A673 (cell line): ENCODE measurements around the gene SLC44A1. TPM values are rescaled to one million over a fixed set of nuclear protein-coding genes. Genes with fewer than 3 reads are reported as not detected.

Experiments used
- BruUV-seq: library from RNA; stranded (reverse); fragments of 400-500 nt; replicated peaks from 2 replicates; lab custom pipeline; 2021; lab: Mats Ljungman, UMichigan
- CTCF ChIA-PET: fragments of 300-600 bp; sonication (Branson Sonifier 250); formaldehyde crosslinking; loops from one replicate; lab custom pipeline; 2022; ENCODE audit warnings: antibody characterized with exemption; lab: Charles Lee
- POLR2A ChIA-PET: fragments of 300-600 bp; sonication (Branson Sonifier 250); formaldehyde crosslinking; loops from one replicate; lab custom pipeline; 2022; ENCODE audit warnings: antibody characterized with exemption; ENCODE audit not compliant: low non-redundant PET; lab: Charles Lee
- DNase-seq: peaks from one replicate; pipeline ENCODE4 v3.0.0-alpha.2; 2015; ENCODE audit warnings: low spot score
- H3K27ac ChIP-seq: fragments of 200-600 bp; sonication (generic); 2 replicates; pipeline ENCODE4 v1.5.1; 2016; ENCODE audit warnings: mixed run types, low read depth, mild to moderate bottlenecking, mixed read lengths, antibody characterized with exemption, low read length; ENCODE audit not compliant: poor library complexity, severe bottlenecking
- H3K27me3 ChIP-seq: fragments of 200-600 bp; sonication (generic); replicated peaks from 2 replicates; pipeline ENCODE4 v1.6.1; 2017; ENCODE audit warnings: mixed run types, low read depth, mild to moderate bottlenecking, mixed read lengths, antibody characterized with exemption, low read length; ENCODE audit not compliant: insufficient read depth, poor library complexity
- H3K36me3 ChIP-seq: fragments of 200-600 bp; sonication (generic); 2 replicates; pipeline ENCODE4 v1.6.1; 2016; ENCODE audit warnings: mixed run types, mild to moderate bottlenecking, mixed read lengths, antibody characterized with exemption, low read length; ENCODE audit not compliant: insufficient read depth, poor library complexity, severe bottlenecking
- H3K4me1 ChIP-seq: fragments of 200-600 bp; sonication (generic); 2 replicates; pipeline ENCODE4 v1.6.1; 2017; ENCODE audit warnings: mixed run types, mild to moderate bottlenecking, mixed read lengths, antibody characterized with exemption, low read length; ENCODE audit not compliant: insufficient read depth, poor library complexity, severe bottlenecking
- H3K4me3 ChIP-seq: fragments of 200-600 bp; sonication (generic); 2 replicates; pipeline ENCODE4 v1.5.1; 2016; ENCODE audit warnings: low read depth, mixed run types, mild to moderate bottlenecking, mixed read lengths, low read length; ENCODE audit not compliant: poor library complexity, severe bottlenecking
- H3K9me3 ChIP-seq: fragments of 200-600 bp; sonication (generic); 2 replicates; pipeline ENCODE4 v1.6.1; 2016; ENCODE audit warnings: mixed run types, low read depth, mild to moderate bottlenecking, mixed read lengths, antibody characterized with exemption, low read length; ENCODE audit not compliant: poor library complexity, severe bottlenecking
- CTCF ChIP-seq: fragments of 300-800, 200-600 bp; sonication (generic); conservative IDR thresholded peaks from 2 replicates; pipeline ENCODE4 v1.5.1; 2017; ENCODE audit warnings: low read depth, mild to moderate bottlenecking, antibody characterized with exemption, low read length, moderate library complexity, mixed read lengths
- EZH2 ChIP-seq: fragments of 200-600 bp; sonication (generic); IDR thresholded peaks from 2 replicates; pipeline ENCODE4 v1.6.1; 2017; ENCODE audit warnings: borderline replicate concordance, low read depth, mild to moderate bottlenecking, mixed read lengths, antibody characterized with exemption, low read length; ENCODE audit not compliant: poor library complexity, severe bottlenecking
- intact Hi-C: fragments of 100-400 bp; cut with micrococcal nuclease; formaldehyde crosslinking; loops from one replicate; pipeline ENCODE4 v1.10.0; 2022; ENCODE audit not compliant: unreplicated experiment
- total RNA-seq: library from RNA; stranded (reverse); gene quantifications from 2 replicates; pipeline ENCODE4 v1.2.3, GENCODE V29; 2021

Gene SLC44A1
- total RNA-seq, 1 experiment from 2014 or later, result 11.9 TPM

GRCh38 chr9:105359892-105360291 is 115.4 kb downstream of the SLC44A1 start:
- DNase-seq, result no peak
- BruUV-seq, result no TSS peak
- CTCF ChIA-PET, result no interaction called here
- Histone ChIP-seq H3K9me3 (no peaks in the 10 kb centered on the region), H3K36me3 (no peaks in the 10 kb centered on the region), H3K27me3 (no peaks in the 10 kb centered on the region), H3K27ac (no peak overlapping the region), H3K4me3 (no peak overlapping the region), H3K4me1 (no peaks in the 10 kb centered on the region)
- intact Hi-C loops, result no loop called here
- POLR2A ChIA-PET, result no interaction called here
- TF ChIP-seq EZH2, result no peak
- no peak for TF ChIP-seq CTCF

- intact Hi-C loops, result no loop called here
- BruUV-seq, result no TSS peak
- Histone ChIP-seq H3K27ac (no peak overlapping the region), H3K9me3 (no peaks in the 10 kb centered on the region), H3K4me1 (no peaks in the 10 kb centered on the region), H3K4me3 (no peak overlapping the region), H3K27me3 (no peaks in the 10 kb centered on the region), H3K36me3 (no peaks in the 10 kb centered on the region)
- DNase-seq, result no peak
- ChIA-PET CTCF (no interaction called here), POLR2A (no interaction called here)
- TF ChIP-seq CTCF (no peak), EZH2 (no peak)
Observed at GRCh38 chr9:105360344-105360743, 115.9 kb downstream of the SLC44A1 start.

- DNase-seq, result no peak
- Histone ChIP-seq H3K4me3 (no peak overlapping the region), H3K27ac (no peak overlapping the region), H3K4me1 (no peaks in the 10 kb centered on the region), H3K9me3 (no peaks in the 10 kb centered on the region), H3K27me3 (no peaks in the 10 kb centered on the region), H3K36me3 (no peaks in the 10 kb centered on the region)
- BruUV-seq, result no TSS peak
- intact Hi-C loops, result no loop called here
- POLR2A ChIA-PET, result interaction anchor here (0.7 kb wide), 1 partner anchor 1494 kb away, joined by 4 read pairs; no protein-coding TSS in a partner anchor
- TF ChIP-seq CTCF (no peak), EZH2 (no peak)
- CTCF ChIA-PET, result no interaction called here
Observed at GRCh38 chr9:105361873-105362272, 117.4 kb downstream of the SLC44A1 start.
